SU-DHL-6 (cell line): Measurements from ENCODE around the gene SETBP1.

Source experiments
- EZH2phosphoT487 ChIP-seq: fragments of 200-600 bp; sonication (generic), shearing (Covaris generic); conservative IDR thresholded peaks from 2 replicates; pipeline ENCODE4 v1.6.1; 2018; ENCODE audit warnings: mild to moderate bottlenecking, antibody characterized with exemption, low read length, moderate library complexity, mixed read lengths
- TF ChIP-seq, protein P1 (sequence below): fragments of 200-600 bp; sonication (generic); IDR thresholded peaks from one replicate; pipeline ENCODE4 v1.5.1; 2017; ENCODE audit warnings: antibody characterized with exemption, mild to moderate bottlenecking, low read length, moderate library complexity; ENCODE audit not compliant: insufficient read depth, poor library complexity, severe bottlenecking

DNA sequence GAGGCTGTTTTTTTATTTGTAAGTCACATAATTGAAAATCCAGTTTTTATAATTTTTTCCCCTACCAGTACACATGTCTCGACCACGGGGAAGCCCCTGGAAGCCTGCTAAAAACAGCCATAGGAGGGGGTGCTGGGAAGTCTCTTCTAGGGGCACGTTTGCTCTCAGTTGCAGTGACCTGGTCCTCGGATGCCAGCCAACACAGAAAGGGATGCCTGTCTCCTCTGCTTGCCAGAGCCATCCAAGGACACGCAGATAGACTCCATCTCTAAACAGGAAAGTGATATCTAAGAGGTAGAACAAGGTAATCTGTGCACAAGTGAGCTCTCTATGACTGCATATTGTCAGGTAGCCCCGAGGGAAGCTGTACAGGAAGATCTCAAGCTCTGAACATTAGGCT lies 255.8 kb downstream of the SETBP1 start:
- TF ChIP-seq, protein P1, sequence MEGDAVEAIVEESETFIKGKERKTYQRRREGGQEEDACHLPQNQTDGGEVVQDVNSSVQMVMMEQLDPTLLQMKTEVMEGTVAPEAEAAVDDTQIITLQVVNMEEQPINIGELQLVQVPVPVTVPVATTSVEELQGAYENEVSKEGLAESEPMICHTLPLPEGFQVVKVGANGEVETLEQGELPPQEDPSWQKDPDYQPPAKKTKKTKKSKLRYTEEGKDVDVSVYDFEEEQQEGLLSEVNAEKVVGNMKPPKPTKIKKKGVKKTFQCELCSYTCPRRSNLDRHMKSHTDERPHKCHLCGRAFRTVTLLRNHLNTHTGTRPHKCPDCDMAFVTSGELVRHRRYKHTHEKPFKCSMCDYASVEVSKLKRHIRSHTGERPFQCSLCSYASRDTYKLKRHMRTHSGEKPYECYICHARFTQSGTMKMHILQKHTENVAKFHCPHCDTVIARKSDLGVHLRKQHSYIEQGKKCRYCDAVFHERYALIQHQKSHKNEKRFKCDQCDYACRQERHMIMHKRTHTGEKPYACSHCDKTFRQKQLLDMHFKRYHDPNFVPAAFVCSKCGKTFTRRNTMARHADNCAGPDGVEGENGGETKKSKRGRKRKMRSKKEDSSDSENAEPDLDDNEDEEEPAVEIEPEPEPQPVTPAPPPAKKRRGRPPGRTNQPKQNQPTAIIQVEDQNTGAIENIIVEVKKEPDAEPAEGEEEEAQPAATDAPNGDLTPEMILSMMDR = no peak
- no peak for TF ChIP-seq EZH2phosphoT487
